Femur (tissue), 1 donor: Measurements from ENCODE around the gene DDR2.
"Not testable (repeated sequence)": the region's sequence is repeated elsewhere in the genome, so short reads cannot be mapped to it uniquely, and the experiment has no call there.

Source experiments
- DNase-seq: peaks from one replicate; pipeline ENCODE4 v3.0.0-alpha.2; 2017

Gene DDR2

DNA sequence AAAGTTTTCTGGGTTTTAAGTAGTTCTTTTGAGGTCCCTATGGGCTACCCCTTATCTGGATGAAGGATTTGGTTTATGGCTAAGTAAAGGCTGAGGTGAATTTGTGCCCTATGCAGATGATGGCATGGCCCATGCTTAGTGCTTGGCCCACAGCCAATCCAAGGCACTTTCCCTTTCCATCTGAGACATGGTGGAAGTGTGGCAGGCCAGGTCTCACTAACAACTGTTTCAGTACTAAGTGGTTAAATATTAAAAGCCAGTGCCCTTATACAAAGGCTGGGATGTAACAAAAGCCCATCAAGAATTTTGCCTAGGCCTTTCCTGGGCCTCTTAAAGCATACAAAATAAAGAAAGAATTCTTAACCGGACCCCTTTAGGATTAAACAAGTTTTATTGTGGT lies 156.5 kb downstream of the DDR2 start:
- not testable (repeated sequence) for DNase-seq

DNA sequence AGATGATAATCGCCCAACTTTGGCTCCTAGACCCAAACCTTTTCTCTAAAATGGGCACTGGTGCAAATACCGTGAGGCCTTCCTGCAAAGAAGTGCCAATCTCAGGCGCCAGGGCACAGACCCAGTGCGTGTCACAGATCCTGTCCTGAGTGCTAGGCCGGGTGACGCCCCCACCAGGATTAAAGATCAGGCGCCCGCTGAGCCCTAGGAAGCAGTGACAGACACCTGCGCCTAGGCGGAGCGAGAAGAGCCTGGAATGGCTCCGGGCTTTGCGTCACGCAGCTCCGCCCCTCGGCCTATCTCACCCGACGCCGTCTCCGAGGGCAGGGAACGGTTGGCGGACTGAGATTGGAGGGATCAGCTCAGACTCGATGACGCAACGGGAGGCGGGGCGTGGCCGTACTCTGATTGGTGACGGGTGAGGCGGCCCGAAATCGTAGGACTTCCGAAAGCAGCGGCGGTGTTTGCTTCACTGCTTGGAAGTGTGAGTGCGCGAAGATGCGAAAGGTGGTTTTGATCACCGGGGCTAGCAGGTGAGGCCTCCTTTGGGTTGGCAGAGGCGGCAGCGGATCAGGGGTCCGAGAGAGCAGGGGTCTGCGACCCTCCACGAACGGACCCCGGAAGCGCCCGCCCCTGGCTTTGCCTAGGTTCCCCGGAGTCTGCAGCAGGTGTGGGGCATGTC lies 158.2 kb downstream of the DDR2 start, which contains the start of gene HSD17B7:
HSD17B7 (plus strand) TSS at position 400 of the 682 bp plus-strand sequence; CDS start at position 499, 99 bp downstream.
- DNase-seq: peak; percentile 80

DNA sequence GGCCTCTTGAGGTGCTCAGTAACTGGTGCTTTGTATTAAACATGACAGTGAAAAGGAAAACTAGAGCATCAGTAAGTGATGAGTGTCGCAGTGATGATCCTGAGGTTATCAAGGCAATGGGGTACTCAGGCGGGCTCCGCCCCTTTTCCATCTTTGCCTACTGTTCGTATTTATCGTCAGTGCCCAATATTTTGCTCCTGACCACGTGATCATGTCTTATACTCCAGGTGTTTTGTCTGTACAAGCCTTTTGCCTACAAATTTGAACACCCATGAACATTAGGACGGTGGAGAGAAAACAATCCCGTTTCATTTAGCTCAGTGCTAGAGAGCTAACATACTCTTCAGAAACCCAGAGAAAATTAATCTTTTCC lies 158.7 kb downstream of the DDR2 start:
- not testable (repeated sequence) for DNase-seq

DNA sequence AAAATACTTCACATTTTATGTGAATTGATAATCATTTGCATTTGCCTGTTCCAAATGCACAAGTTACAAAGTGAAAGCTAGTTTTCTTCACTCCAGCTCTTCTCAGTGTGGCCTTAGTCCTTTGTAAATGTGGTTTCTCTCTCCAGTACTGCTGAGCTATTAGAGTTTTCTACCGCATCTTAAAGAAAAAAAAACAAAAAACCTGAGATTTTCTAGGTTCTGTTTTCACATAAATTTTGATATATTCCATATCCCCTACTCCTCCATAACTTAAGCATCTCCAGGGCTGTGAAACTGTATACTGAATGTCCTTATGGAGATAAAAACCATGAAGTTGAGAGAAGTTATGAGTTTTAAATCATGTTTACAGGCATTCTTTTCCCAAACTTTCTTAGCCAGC lies 162.0 kb downstream of the DDR2 start:
- not testable (repeated sequence) for DNase-seq

DNA sequence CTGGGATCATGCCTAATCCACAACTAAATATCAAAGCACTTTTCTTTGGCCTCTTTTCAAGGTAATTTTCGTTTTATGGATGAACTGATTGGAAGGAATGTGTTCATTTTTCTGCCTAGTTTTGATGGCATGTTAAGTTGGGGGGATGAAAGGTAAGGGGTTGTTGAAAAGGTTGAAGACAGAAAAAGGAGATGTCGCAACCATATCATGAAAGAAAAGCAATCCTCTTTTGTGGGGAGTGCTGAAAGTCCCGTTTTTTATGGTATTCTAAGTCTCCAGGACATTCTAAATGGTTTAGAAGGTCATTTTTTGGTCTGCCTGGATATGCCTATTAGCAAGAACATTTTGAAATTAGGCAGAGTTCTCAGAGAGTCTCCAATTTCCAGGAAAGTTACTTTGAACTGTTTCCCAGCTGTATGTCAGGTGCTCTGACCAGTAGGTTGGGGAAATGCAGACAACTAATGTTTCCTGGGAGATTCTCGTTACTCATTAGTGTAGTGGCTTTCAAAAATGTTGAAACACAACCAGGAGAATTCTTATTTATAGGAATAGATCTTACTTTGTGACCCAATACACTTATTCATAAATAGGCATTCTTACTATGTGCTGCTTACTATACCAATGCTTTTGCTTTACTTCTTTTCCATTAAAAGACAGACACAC lies 164.5 kb downstream of the DDR2 start:
- not testable (repeated sequence) for DNase-seq

DNA sequence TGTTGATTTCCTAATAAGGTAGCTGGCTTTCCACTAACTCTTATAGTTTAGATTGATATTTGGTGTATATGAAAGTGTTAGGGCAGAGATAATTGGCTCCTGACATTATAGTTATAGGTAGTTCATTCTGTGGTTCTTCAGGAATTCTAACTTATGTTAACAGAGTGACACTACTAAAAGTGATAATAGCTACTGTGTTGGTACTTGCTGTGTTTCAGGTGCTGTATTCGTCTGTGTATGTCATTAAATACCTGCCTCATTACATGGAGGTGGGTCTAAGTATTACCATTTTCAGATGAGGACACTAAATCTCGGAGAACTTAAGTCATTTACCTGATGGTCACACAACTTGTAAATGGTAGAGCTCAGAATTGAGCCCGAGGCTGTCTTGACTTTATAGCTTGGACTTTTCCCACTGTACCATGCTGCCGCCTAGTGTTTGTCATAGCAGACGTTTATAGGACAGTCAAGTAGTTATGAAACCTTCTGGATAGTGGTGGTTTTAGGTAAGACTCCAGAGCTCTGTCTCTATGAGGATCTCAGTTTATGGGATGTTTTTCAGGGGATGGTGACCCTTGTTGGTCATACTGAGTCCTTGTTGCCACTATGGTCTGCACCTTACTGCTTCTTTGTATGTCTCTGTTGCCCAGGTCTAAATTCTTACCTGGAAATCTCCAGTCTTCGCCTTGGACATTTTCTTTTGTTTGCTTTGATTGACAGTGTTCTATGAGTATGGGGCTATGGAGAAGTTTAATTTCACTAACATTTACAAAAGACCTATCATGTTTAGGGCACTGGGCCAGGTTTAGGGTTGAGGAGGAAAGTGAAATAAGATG lies 167.9 kb downstream of the DDR2 start:
- peak; percentile 77 for DNase-seq

DNA sequence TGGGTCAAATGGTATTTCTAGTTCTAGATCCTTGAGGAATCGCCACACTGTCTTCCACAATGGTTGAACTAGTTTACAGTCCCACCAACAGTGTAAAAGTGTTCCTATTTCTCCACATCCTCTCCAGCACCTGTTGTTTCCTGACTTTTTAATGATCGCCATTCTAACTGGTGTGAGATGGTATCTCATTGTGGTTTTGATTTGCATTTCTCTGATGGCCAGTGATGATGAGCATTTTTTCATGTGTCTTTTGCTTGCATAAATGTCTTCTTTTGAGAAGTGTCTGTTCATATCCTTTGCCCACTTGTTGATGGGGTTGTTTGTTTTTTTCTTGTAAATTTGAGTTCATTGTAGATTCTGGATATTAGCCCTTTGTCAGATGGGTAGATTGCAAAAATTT lies 175.2 kb downstream of the DDR2 start:
- DNase-seq: not testable (repeated sequence)

DNA sequence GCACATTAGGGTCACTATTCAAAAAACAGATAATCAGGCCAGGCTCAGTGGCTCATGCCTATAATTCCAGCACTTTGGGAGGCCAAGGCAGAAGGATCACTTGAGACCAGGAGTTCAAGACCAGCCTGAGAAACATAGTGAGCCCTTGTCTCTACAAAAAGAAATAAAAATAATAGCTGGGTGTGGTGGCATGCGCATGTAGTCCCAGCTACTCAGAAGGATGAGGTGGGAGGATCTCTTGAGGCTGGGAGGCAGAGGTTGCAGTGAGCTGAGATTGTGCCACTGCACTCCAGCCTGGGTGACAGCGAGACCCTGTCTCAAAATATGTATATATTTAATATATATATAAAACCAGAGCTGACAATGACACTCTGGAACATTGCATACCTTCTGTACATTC lies 180.1 kb downstream of the DDR2 start:
- not testable (repeated sequence) for DNase-seq

DNA sequence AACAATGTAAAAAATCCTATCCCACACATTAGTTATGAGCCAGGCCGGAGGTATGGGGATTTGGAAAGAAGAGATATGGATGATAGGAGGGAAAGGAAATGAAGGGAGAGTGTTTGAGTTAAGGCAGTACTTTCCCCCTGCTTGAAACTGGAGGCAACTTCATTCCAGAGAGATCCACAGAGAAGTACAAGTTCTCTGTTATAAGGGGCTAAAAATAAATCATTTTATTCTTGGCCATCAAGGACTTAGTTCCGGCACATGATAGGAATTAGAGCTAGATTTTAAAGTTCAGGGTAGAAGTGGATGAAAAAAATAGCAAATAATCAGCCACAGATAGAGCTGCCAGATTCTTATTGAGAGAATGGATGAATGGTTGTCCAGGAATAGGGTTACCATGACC lies 185.9 kb downstream of the DDR2 start:
- DNase-seq: not testable (repeated sequence)

DNA sequence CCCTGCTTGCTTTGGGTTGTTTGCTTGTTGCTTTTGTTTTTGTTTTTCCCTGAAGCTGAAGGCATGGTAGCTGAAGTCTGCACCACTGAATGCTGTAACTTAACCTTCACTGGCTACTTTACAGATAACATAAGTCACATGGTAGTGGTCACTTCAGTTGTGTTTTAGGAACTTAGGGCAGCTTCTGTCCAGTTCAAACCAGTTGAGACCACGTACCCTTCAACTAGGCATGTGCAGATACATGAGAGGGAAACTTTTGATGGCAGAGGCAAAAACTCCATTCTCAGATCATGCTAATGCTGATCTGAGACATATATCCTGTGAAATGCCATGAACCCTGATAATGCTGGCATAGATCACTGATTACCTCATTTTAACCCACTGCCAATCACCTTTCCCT lies 186.4 kb downstream of the DDR2 start:
- DNase-seq: not testable (repeated sequence)

DNA sequence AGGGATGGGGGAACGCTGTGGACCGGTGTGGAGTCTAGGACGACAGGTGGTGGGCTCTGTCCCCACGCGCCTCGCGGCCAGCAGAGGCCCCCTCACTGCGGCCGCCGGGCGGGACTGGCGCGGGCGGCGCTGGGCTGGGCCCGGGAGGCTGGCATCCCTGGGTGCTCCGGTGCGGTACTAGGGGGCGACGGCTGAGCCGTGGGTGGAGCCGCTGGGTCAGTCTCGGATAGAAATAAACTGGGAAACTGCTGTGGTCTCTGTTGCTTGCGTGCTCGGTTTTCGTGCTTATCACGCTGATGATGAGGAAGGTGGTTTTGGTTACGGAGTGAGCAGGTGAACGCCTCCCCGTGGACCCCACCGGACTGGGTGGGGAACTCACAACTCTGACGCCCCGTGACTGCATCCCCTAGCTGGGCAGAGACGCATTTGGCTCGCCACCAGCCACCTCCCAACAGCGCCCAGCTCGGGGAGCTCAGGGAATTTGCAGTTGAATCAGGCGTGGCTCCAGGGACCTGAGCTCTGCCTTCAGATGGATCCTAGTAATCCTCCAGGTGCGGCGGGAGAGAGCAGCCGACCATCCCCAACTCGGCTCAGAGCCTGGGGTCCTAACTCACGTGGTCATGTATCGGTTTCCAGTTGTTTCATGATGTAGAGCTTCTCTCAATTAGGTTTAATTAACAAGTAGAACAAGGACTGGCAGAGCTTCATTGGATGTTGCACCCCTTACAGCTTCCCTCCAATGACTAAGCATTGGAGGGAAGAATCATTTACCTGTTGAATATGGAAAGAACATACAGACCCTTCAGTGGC lies 190.3 kb downstream of the DDR2 start:
- peak; percentile 16 for DNase-seq

DNA sequence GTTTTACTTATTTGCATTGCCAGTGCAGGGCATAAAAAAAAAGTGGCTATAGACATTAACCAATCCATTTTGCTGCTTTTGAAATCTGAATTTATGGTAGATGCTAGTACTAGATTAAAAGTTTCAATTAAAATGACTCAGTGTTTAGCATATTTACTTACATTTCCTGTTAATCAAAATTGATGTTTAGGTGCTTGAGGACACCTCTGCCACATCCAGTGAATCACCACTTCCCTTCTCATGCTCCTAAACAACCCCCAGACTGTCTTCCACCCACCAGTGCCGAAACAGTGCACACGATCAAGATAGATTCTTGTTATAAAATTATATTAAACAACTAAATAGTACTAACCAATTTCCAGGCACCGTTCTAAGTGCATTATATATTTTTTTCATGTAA lies 191.0 kb downstream of the DDR2 start:
- DNase-seq: no peak

DNA sequence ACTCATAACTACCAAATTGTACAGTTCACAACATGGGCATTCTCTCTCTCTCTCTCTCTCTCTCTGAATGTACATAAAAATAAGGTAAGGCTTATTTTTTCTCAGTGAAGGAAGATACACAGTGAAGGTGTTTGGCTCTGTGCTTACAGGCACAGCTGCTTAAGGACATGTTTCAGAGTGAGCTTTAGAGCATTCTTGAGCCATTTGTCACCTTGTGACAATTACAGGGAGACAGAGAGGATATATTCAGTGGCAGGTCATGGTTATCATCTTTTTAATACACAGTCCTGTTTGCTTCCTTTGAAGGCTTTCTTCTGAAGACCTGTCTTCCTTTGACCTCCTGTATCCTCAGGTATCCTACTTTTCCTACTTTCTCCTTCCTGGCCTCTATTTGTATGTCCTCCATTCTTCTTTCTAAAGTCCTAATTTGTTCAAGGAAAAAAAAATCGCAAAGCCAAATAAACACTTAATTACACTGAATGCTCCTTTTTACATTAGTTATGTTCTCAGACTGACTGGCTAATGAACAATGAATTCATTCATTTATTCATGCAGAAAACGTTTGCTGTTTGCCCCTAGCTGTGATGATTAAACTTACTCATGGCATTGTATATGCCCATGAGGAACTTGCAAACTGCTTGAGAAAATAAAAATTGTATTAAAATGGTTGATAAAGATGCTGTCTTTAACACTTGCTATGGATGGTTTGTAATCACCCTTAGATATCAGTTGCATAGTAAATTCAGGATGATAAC lies 191.7 kb downstream of the DDR2 start:
- DNase-seq: no peak

DNA sequence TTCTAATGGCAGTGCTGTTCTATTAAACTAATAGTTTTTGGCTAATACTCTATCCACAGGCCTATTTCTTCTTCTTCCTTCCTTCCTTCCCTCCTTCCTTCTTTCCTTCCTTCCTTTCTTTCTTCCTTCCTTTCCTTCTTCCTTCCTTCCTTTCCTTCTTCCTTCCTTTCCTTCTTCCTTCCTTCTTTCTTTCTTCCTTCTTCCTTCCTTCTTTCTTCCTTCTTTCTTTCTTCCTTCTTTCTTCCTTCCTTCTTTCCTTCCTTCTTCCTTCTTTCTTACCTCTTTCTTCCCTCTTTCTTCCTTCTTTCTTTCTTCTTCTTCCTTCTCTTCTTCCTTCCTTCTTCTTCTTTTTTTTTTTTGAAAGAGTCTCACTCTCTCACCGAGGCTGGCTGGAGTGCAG lies 197.0 kb downstream of the DDR2 start:
- DNase-seq: no peak

DNA sequence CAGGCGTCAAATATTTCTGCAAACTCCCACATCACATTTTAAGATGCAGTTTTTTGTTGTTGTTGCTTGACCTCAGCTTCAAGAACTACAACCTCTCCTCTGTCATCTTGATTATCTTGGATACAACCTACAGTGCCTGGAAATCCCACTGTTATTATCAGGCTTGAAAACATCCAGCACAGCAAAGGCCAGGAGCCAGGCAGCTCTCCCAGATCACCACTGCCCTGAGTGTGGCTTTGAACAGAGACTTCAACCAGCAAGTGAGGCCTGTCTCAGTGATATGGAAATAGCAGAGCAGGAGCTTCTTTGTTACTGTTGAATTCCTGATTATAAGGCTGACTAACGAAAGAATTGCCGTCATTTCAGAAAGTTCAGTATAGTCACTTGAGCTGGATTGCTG lies 200.2 kb downstream of the DDR2 start:
- no peak for DNase-seq

DNA sequence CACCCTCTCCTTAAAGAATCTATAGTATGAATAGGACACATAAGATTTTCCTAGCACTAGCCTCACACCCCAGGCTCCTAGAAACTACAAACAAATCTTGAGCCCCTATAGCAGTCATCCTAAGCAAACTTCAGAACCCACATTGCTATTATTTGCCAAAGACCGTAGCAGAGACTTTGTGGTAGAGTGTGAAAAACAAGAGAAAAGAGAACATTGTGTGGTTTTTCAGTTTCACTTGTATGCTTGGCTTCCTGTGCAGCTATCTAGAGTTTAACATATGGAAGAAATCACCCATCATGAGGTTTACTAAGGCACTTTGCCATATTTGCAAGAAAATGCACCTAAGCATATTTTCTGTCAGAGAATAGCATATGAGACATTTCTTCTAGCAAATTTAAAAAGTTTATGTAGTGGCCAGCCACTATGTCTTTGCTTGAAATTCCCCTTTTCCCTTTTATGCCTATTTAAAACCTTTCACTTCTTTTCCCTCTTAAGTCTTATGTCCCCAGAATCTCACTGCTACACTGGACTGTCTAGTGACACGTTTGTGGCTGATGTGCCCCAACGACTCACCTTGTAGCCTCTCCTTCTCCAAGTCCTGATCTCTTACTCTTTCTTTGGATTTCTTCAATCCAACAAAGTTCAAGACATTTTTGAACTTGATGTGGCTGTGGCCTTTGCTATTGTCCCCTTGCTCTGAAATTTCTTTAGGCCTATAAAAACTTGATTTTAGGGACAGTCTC lies 203.1 kb downstream of the DDR2 start:
- DNase-seq: no peak
